HG03460 (cell line): ENCODE results near the gene ATRN.
"Not testable (repeated sequence)": the region's sequence is repeated elsewhere in the genome, so short reads cannot be mapped to it uniquely, and the experiment has no call there.

Experiments
- ATAC-seq: cut with Tn5 transposase; IDR thresholded peaks from one replicate; pipeline ENCODE4 v1.9.1; 2021; ENCODE audit not compliant: unreplicated experiment

Gene ATRN

DNA sequence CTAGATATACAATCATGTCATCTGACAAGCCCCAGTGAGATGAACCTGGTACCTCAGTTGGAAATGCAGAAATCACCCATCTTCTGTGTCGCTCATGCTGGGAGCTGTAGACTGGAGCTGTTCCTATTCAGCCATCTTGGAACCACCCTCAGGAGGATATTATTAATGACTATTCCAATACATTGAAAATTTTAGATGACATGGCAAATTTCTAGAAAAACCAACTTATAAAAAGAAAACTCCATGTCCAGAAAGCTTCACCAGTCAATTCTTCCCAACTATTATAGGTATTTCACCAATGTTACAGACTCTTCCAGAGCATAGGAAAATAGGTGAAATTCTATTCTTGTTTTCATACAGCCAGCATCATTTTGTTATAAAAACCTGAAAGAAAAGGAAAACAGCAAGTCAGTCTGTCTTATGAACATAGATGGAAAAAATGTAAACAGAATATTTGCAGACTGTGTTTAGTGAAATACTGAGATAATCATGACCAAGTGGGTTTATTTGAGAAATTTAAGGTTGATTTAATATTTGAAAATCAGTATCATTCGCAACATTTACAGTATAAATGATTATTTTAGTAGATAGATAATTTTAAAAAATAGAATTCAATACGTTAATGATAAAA is 43.3 kb downstream of the ATRN start:
- no peak for ATAC-seq

DNA sequence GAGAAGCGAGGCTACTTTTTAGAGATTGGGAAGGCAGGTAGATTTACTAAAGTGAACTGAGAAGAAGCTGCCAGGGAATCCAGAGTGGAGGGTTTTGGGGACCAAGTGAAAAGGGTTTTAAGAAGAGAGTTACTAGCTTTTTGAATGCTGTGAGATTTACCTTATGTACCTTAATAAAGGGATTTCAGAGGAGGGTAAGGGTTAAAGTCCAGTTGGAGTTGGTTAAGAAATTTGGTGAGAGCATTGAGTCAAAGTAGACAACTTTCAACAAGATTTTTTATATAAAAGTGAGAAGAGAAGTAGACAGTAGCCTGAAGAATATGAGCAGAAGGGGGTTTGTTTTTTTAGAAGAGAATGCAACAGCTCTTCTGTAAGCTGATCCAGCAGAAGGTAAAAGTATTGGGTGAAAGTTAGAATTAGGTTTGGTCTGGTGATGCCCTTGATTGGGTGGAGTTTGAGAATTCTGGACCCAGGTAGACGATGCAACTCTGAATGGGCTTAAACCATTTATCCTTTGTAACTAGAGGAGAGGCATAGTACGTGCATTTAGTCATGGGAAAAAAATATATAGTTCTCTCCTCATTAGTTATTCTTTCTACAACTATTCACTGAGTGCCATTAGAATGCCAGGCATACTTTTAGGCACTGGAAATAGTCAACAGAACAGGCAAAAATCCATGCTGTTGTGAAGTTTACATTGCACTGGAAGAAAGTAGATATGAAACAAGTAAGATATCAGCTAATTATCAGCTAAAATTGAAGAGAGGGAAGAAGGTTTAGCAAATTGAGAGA is 44.8 kb downstream of the ATRN start:
- no peak for ATAC-seq

DNA sequence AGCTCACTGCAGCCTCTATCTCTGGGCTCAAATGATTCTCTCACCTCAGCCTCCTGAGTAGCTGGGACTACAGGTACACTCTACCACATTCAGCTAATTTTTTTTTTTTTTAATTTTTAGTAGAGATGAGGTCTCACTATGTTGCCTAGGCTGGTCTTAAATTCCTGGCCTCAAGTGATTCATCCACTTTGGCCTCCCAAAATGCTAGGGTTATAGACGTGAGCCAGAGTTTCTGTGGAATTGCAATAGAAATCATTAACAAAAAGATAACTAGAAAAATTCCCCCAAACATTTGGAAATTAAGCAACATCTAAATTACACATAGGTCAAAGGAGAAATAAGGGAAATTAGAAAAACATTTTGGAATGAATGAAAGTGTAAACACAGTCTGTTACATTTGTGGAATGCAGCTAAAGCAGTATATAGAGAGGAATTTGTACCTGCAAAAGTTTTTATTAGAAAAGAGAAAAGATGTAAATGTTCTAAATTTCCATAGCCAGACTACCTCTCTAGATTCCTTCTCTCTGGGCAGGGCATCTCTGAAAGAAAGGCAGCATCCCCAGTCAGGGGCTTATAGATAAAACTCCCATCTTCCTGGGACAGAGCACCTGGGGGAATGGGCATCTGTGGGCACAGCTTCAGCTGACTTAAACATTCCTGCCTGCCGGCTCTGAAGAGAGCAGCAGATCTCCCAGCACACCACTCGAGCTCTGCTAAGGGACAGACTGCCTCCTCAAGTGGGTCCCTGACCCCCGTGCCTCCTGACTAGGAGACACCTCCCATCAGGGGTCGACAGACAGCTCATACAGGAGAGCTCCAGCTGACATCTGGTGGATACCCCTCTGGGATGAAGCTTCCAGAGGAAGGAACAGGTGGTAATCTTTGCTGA is 51.3 kb downstream of the ATRN start:
- no peak for ATAC-seq

DNA sequence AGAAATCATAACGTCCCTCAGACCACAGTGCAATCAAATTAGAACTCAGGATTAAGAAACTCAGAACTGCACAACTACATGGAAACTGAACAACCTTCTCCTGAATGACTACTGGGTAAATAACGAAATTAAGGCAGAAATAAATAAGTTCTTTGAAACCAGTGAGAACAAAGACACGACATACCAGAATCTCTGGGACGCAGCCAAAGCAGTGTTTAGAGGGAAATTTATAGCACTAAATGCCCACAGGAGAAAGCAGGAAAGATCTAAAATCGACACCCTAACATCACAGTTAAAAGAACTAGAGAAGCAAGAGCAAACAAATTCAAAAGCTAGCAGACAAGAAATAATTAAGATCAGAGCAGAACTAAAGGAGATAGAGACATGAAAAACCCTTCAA is 53.9 kb downstream of the ATRN start:
- ATAC-seq = not testable (repeated sequence)

DNA sequence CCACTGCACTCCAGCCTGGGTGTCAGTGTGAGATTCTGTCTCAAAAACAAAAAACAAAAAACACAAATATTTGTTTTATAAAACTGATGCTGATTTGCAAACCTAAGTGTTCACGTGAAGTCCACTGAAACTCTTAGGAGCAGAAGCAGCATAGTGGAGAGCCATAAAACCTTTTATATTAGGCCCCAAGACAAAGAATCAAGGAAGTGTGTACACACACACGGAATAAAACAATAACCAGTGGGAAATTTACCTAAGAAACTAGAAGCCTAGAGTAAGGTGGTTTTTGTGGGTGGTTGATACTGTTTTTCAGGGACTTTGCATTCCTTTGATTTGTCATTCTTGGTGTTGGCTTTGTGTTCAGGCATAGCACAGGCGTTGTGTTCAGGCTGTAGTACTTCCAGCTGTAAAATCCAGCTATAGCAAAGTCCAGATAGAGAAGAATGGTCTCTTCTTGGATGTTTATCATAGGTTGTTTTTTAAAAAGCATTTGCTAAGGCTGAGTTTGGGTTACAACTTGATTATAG is 61.3 kb downstream of the ATRN start:
- no peak for ATAC-seq

DNA sequence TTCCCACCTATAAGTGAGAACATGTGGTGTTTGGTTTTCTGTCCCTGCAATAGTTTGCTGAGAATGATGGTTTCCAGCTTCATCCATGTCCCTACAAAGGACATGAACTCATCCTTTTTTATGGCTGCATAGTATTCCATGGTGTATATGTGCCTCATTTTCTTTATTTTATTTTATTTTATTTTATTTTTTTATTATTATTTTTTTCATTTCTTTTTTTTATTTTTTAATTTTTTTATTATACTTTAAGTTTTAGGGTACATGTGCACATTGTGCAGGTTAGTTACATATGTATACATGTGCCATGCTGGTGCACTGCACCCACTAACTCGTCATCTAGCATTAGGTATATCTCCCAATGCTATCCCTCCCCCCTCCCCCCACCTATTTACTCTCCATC is 66.9 kb downstream of the ATRN start:
- not testable (repeated sequence) for ATAC-seq

DNA sequence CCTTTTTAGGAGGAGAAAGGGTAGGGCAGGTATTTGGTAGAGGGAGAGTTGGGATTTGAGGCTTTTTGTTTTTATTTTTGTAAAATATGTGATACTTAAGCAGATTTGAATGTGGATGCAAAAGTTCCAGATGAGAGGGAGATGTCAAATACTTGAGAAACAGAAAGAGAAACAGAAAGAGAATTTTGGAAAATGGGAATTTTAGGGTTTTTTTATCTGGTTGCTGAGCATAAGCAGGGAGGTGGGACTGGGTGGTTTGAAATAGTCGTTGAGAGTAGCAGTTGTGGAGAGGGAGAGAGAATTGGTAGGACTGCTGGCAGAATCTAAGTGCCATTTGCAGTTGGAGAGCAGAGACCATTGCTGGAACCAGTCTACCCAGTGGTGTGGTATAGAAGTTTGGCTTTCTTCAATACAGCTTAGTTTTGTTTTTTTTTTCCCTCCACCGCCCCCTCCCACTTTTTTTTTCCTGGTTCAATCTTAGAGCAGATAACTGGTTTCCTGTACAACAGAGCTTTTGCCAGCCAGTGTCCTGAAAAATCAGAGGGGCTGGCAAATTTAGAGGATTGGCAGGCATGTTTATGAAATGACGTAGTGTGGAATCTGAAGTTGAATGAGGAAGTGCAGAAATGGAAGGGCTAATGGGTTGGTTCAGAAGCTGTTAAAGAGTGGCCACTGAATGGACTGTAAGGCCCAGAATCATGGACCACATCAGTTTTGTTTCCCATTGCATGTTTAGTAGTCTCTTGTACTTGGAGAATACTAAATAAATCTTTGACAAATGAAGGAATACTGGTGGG is 68.7 kb downstream of the ATRN start:
- no peak for ATAC-seq

DNA sequence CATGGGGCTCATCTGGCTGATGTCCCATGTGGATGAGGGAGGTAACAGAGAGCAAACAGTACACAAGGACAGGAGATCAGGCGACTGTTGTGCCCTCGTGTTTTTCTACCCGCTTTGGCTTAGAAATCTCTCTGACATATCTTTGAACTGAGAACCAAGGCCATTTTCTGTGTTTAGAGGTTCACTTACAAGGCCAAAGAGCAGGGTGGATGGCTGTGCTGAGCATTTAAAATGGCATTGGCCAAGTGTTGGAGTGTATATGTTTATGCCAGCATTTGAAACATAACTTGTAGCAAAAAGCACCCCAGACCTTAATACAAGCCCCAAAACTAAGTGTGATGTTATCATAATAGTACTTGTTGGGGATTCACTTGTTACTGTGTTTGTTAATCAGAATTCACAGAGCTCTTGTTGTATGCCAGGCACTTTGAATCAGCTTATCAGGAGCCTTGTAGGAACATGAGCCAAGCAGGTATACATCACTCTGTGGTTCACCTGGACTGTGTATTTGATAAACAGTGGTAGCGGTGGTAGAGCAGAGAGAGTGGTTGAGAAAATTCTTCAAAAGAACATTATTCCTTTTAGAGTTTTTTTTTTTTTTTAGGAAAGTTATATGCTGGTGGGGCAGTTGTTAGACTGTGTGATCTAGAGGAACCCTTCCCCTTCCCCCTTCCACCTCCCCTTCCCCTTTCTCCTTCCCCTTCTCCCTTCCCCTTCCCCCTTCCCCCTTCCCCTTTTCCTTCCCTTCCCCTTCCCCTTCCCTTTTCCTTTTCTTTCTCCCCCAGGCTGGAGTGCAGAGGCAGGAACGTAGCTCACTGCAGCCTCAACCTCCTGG is 71.3 kb downstream of the ATRN start:
- ATAC-seq = no peak

DNA sequence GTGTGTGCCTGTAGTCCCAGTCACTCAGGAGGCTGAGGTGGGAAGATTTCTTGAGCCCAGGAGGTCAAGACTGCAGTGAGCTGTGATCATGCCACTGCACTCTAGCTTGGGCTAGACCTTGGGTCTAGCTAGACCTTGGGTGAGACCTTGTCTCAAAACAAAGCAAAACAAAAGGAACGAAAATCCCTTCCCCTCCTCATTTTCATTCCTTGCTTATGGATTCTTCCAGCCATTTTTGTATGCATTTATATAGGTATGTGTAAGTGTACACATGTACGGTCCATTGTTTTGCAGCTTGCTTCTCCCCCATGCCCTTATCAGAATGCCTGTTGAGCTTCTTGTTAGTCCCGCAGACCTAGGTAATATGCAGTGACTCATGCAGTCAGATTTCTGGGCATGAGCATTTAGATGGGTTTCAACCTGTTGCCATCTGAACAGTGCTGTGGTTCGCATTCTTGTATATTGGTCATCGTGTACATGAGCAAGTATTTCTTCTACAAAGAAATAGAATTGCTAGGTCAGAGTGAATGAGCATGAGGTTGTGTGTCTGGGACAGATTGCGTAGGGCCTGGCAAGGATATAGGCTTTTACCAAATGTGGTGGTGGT is 73.2 kb downstream of the ATRN start:
- ATAC-seq = no peak

DNA sequence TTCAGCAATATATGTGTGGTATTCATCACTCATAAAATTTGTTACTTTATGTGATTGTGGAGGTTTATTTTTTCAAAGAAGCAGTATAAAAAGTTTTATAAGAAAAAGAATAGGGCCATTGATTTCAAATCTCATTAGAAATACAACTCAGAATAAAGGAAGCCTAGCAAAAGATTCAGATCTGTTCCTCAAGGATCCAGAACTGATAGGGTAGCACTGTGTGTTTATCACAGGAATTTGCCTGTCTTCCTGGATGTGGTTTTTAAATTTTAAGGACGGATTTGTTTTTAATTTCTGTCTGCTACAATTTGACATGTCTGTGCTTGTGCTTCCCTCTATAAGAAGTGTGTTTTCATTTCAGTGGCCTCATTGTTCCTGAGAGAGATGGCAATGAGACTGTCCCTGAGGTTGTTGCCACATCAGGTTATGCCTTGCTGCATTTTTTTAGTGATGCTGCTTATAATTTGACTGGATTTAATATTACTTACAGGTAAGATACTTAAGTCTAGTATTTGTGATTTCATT is 74.6 kb downstream of the ATRN start:
- ATAC-seq = no peak

DNA sequence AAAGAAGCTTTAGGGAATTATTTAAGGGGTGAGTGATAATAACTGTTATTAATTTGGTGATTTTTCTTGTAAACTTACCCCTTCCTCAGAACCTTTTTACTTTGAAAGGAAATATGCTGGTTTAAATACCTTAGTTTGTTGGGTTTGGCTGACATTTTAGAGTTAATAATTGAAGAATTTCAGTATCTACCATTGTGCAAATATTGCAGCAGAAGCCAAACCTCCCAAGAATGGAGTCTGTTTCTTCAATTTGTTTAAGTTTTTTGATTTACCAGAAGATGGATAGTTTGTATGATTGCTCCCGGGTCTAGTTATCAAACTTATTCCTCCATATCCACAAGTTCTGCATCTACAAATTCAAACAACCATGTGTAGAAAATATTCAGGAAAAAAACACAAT is 77.1 kb downstream of the ATRN start:
- ATAC-seq = no peak

DNA sequence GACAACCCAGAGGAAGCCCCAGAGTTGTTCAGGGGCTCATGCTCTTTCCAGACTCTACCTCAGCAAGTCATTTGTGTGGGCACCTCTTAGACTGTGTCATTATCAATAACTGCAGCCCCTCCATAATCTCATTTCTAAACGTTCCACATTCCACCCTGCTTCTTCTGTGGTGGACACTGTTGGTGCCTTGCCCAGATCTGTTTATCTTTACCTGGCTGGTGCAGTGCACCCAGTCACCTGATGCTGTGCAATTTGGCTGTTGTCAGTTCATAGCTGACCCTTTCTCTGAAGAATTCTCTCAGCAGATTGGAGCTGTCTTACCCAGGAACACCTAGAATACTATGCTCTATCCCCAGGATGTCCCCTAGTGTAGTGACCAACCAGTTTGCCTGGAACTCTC is 80.0 kb downstream of the ATRN start:
- no peak for ATAC-seq

DNA sequence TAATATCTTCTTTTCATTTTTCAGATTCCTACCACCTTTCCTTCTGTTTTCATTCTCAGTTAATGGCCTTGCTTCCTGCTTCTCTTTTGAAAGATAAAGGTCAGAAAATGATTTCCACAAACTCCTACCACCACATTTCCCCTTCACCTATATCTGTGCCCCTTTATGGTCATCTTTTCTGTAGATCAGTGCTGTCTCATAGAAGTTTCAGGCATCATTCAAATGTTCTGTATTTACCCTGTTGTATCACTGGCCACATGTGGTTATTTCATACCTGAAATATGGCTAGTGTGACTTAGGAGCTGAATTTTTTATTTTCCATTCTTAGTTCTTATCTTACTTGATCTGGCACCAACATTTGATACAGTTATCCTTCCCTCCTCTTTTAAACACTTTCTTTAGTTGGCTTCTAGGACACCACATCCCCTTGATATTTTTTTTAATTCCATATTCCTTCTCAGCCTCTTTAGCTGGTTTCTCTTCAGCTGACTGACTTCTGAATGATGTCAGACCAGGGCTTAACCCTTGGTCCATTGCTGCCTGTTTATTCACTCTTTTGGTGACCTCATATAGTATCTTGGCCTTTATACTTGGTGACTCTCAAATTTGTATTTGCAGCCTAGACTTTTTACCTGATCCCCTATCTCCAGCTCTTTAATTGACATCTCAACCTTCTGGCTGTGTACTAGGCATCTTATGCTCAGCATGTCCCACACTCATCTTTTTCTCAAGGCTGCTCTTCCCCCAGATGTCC is 81.0 kb downstream of the ATRN start:
- no peak for ATAC-seq

DNA sequence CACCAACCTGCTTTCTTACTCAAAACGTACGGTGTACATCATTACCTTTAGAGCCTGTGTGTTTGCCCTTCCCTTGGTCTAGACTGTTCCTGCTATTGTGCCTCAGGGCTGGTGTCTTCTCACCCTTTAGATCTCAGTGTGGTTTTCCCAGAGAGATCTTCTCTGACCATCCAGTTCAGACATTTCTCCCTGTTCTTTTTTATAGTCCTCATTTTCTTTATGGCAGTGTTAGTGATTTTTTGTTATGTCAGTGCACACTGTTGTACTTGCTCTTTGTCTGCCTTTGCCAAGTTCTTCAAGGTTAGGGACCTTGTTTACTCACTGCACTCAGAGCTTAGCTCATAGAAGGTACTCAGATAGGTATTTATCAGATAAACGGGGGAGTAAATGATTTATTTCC is 82.8 kb downstream of the ATRN start:
- ATAC-seq = no peak

DNA sequence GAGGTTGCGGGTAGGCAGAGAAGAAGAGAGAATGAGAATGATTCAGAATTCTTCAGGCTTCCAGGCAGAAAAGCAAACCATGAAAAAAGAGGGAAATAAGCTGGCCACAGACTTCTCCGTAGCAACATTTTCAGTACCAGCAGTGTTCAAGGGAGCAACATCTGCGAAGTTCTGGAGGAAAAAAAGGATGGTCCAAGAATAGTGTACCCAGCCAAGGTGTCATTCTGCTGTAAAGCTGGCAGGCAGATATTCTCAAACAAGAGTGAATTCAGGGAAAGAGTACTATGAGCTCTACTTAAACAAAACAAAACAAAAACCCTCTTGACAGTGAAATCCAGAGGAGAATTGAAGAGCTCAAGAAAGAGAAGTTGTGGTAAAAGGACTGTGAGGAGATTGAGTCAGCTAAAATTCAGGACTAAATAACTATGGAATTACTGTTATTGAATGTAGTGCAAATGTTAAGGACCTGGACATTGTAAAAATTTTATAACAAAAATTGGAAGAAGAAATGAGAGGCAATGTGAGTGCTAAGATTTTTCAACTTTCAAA is 86.5 kb downstream of the ATRN start:
- no peak for ATAC-seq

DNA sequence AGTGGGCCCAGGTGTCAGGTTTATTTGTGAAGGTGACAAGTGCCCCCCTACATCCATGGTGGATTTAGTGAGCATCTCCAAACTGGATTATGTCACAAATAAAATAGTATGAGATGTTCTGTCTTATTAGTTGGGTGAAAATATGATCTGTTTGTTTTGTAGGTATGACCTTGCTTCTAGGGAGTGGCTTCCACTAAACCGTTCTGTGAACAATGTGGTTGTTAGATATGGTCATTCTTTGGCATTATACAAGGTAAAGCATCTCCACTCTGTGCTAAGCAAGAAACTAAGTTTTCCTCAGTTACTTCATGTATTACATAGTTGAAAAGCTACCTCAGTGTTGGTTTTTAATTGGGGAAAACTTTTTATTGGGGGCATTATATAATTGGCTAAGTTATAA is 88.4 kb downstream of the ATRN start:
- ATAC-seq = no peak

DNA sequence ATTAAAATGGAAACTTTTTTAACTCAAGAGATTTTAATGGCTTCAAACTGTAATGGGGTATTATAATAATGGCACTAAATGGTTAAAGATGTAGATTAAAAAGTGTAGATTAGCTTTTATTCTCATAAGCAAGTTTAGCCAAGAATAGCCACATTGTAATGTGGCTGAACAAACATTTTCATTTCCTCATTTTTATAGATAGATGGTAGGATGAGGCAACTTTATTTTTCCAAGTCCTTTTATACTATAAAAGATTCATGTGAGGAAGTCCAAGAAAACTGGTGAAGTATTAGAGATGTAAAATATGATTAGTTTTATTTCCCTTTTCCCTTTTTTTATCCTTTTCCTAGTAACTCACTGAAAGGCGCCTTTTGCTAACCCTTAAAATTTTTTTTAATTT is 88.8 kb downstream of the ATRN start:
- ATAC-seq = no peak

DNA sequence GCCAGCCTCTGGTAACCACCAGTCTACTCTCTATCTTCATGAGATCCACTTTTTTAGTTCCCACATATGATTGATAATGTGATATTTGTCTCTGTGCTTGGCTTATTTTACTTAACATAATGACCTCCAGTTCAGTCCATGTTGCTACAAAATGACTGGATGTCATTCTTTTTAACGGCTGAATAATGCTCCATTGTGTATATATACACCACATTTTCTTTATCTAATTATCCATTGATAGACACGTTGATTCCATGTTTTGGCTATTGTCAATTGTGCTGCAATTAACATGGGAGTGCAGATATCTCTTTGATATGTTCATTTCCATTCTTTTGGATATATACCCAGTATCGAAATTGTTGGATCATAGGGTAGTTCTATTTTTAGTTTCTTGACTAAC is 89.3 kb downstream of the ATRN start:
- ATAC-seq = no peak
